WTC11 (cell line): ENCODE data around the gene OAS2. TPM values are rescaled to one million over a fixed set of nuclear protein-coding genes. Genes with fewer than 3 reads are reported as not detected.

Source experiments
- ATAC-seq: fragments of 200-7000 bp; cut with Tn5 transposase; 2 replicates; pipeline ENCODE4 v1.10.0; 2021; ENCODE audit warnings: mild to moderate bottlenecking, moderate library complexity
- CTCF ChIA-PET: fragments of 300-600 bp; sonication (Branson Sonifier 250); formaldehyde crosslinking; loops from one replicate; lab custom pipeline; 2021; ENCODE audit warnings: antibody characterized with exemption; lab: Charles Lee
- POLR2A ChIA-PET: fragments of 350-600 bp; sonication (Branson Sonifier 250); formaldehyde crosslinking; loops from one replicate; lab custom pipeline; 2021; ENCODE audit warnings: antibody characterized with exemption; lab: Charles Lee
- DNase-seq: peaks from one replicate; pipeline ENCODE4 v3.0.0; 2021; ENCODE audit warnings: low spot score
- H3K27ac Mint-ChIP-seq: 2 replicates; pipeline ENCODE4 v1.8.0; 2021; ENCODE audit warnings: mixed read lengths
- H3K27me3 Mint-ChIP-seq: 2 replicates; pipeline ENCODE4 v1.8.0; 2021; ENCODE audit warnings: low read depth, mild to moderate bottlenecking, moderate library complexity, mixed read lengths
- H3K36me3 Mint-ChIP-seq: 2 replicates; pipeline ENCODE4 v1.8.0; 2021; ENCODE audit warnings: mixed read lengths
- H3K4me1 Mint-ChIP-seq: 2 replicates; pipeline ENCODE4 v1.8.0; 2022; ENCODE audit warnings: mixed read lengths
- H3K4me3 Mint-ChIP-seq: 2 replicates; pipeline ENCODE4 v1.8.0; 2021; ENCODE audit warnings: mild to moderate bottlenecking, moderate library complexity, mixed read lengths
- H3K9me3 Mint-ChIP-seq: 2 replicates; pipeline ENCODE4 v1.8.0; 2021; ENCODE audit warnings: mixed read lengths
- CBFB ChIP-seq: sonication (generic); formaldehyde crosslinking; IDR thresholded peaks from 2 replicates; pipeline ENCODE4 v1.8.1; 2022; ENCODE audit warnings: mild to moderate bottlenecking, low read depth, missing genetic modification reagents
- CREM ChIP-seq: sonication (generic); formaldehyde crosslinking; IDR thresholded peaks from 2 replicates; pipeline ENCODE4 v1.8.1; 2022; ENCODE audit warnings: mild to moderate bottlenecking, missing genetic modification reagents, moderate library complexity
- ELF4 ChIP-seq: sonication (generic); formaldehyde crosslinking; IDR thresholded peaks from 2 replicates; pipeline ENCODE4 v1.8.1; 2022; ENCODE audit warnings: low read depth, mild to moderate bottlenecking, moderate library complexity, missing genetic modification reagents
- ETV6 ChIP-seq: sonication (generic); formaldehyde crosslinking; IDR thresholded peaks from 2 replicates; pipeline ENCODE4 v1.8.1; 2022; ENCODE audit warnings: mild to moderate bottlenecking, missing genetic modification reagents
- FOXJ3 ChIP-seq: sonication (generic); formaldehyde crosslinking; IDR thresholded peaks from 2 replicates; pipeline ENCODE4 v1.9.0; 2021; ENCODE audit warnings: missing genetic modification reagents, mild to moderate bottlenecking, borderline replicate concordance
- FOXK1 ChIP-seq: sonication (generic); formaldehyde crosslinking; IDR thresholded peaks from 2 replicates; pipeline ENCODE4 v1.8.0; 2022; ENCODE audit warnings: mild to moderate bottlenecking, moderate library complexity, missing genetic modification reagents
- GTF2I ChIP-seq: fragments of 250-450 bp; sonication (Bioruptor Pico); conservative IDR thresholded peaks from 2 replicates; pipeline ENCODE4 v1.4.0; 2021; ENCODE audit warnings: mild to moderate bottlenecking
- HMGXB4 ChIP-seq: sonication (generic); formaldehyde crosslinking; IDR thresholded peaks from 2 replicates; pipeline ENCODE4 v1.8.1; 2023; ENCODE audit warnings: mild to moderate bottlenecking, moderate library complexity, missing genetic modification reagents
- JAZF1 ChIP-seq: fragments of 250-450 bp; sonication (Bioruptor Pico); IDR thresholded peaks from 2 replicates; pipeline ENCODE4 v1.9.0; 2021; ENCODE audit warnings: moderate library complexity, mild to moderate bottlenecking, inconsistent platforms
- JUN ChIP-seq: sonication (generic); formaldehyde crosslinking; IDR thresholded peaks from 2 replicates; pipeline ENCODE4 v1.8.0; 2023; ENCODE audit warnings: mild to moderate bottlenecking, missing genetic modification reagents
- NFATC4 ChIP-seq: fragments of 250-450 bp; sonication (Bioruptor Pico); IDR thresholded peaks from 2 replicates; pipeline ENCODE4 v1.9.0; 2021; ENCODE audit warnings: mild to moderate bottlenecking
- NFE2L1 ChIP-seq: sonication (generic); formaldehyde crosslinking; IDR thresholded peaks from 2 replicates; pipeline ENCODE4 v1.8.1; 2023; ENCODE audit warnings: missing genetic modification reagents
- OVOL2 ChIP-seq: fragments of 250-450 bp; sonication (Bioruptor Pico); IDR thresholded peaks from 2 replicates; pipeline ENCODE4 v1.9.0; 2021; ENCODE audit warnings: mild to moderate bottlenecking, borderline replicate concordance
- PRDM15 ChIP-seq: sonication (generic); formaldehyde crosslinking; IDR thresholded peaks from 2 replicates; pipeline ENCODE4 v1.8.0; 2022; ENCODE audit warnings: missing genetic modification reagents
- RORB ChIP-seq: fragments of 250-450 bp; sonication (Bioruptor Pico); IDR thresholded peaks from 2 replicates; pipeline ENCODE4 v1.9.0; 2021; ENCODE audit warnings: mild to moderate bottlenecking
- SMAD4 ChIP-seq: sonication (generic); formaldehyde crosslinking; IDR thresholded peaks from 2 replicates; pipeline ENCODE4 v1.8.0; 2022; ENCODE audit warnings: mild to moderate bottlenecking, missing genetic modification reagents
- STAT6 ChIP-seq: sonication (generic); formaldehyde crosslinking; conservative IDR thresholded peaks from 2 replicates; pipeline ENCODE4 v1.8.1; 2023; ENCODE audit warnings: mild to moderate bottlenecking, low read depth, missing genetic modification reagents, moderate library complexity
- TP53 ChIP-seq: sonication (generic); formaldehyde crosslinking; IDR thresholded peaks from 2 replicates; pipeline ENCODE4 v1.8.1; 2023; ENCODE audit warnings: mild to moderate bottlenecking, missing genetic modification reagents
- ZBTB21 ChIP-seq: sonication (generic); formaldehyde crosslinking; IDR thresholded peaks from 2 replicates; pipeline ENCODE4 v1.8.1; 2023; ENCODE audit warnings: mild to moderate bottlenecking, missing genetic modification reagents, borderline replicate concordance
- ZMAT4 ChIP-seq: fragments of 250-450 bp; sonication (Bioruptor Pico); IDR thresholded peaks from 2 replicates; pipeline ENCODE4 v1.9.0; 2021; ENCODE audit warnings: mild to moderate bottlenecking
- ZNF219 ChIP-seq: sonication (generic); formaldehyde crosslinking; IDR thresholded peaks from 2 replicates; pipeline ENCODE4 v1.8.0; 2023; ENCODE audit warnings: missing genetic modification reagents, mild to moderate bottlenecking, borderline replicate concordance
- ZNF416 ChIP-seq: fragments of 250-450 bp; sonication (Bioruptor Pico); IDR thresholded peaks from 2 replicates; pipeline ENCODE4 v1.9.0; 2021; ENCODE audit warnings: mild to moderate bottlenecking, inconsistent platforms
- ZNF423 ChIP-seq: fragments of 250-450 bp; sonication (Bioruptor Pico); IDR thresholded peaks from 2 replicates; pipeline ENCODE4 v2.1.2; 2022; ENCODE audit warnings: mild to moderate bottlenecking, moderate library complexity
- ZNF512 ChIP-seq: sonication (generic); formaldehyde crosslinking; IDR thresholded peaks from 2 replicates; pipeline ENCODE4 v1.8.1; 2022; ENCODE audit warnings: missing genetic modification reagents, borderline replicate concordance
- ZNF671 ChIP-seq: fragments of 250-450 bp; sonication (Bioruptor Pico); IDR thresholded peaks from 2 replicates; pipeline ENCODE4 v1.8.0; 2021; ENCODE audit warnings: mild to moderate bottlenecking
- total RNA-seq: library from RNA; stranded (reverse); gene quantifications from 3 replicates; pipeline ENCODE4 v1.2.3, GENCODE V29; 2021

Gene OAS2
- total RNA-seq, 1 experiment from 2014 or later: 0.28 TPM

- TF ChIP-seq ZBTB21 (CRISPR knock-in tag): no peak
- no peak for TF ChIP-seq TP53 (CRISPR knock-in tag)
- TF ChIP-seq ETV6 (CRISPR knock-in tag): no peak
- no peak for TF ChIP-seq JUN
- TF ChIP-seq NFE2L1 (CRISPR knock-in tag): no peak
- TF ChIP-seq NFATC4 (CRISPR knock-in tag): no peak
- no peak for TF ChIP-seq RORB
Measured at GRCh38 chr12:112964067-112964670, 14.2 kb upstream of the OAS2 start (continued).

- no peak for DNase-seq
- no peak overlapping the region for H3K27ac Mint-ChIP-seq
- no peaks in the 10 kb centered on the region for H3K4me1 Mint-ChIP-seq
- TF ChIP-seq ZBTB21 (CRISPR knock-in tag) (no peak), JAZF1 (CRISPR knock-in tag) (no peak), ZNF416 (CRISPR knock-in tag) (no peak), ETV6 (CRISPR knock-in tag) (no peak), STAT6 (CRISPR knock-in tag) (no peak), FOXK1 (CRISPR knock-in tag) (no peak), OVOL2 (CRISPR knock-in tag) (no peak), ZNF671 (CRISPR knock-in tag) (no peak), FOXJ3 (no peak), ZNF423 (CRISPR knock-in tag) (no peak), ZMAT4 (CRISPR knock-in tag) (no peak), GTF2I (CRISPR knock-in tag) (no peak), ELF4 (CRISPR knock-in tag) (no peak)
- TF ChIP-seq, all 79 proteins: peak for 0
- Mint-ChIP-seq H3K27me3 (peaks cover 9% of the 10 kb centered on the region), H3K4me3 (no peak overlapping the region), H3K9me3 (peaks cover 27% of the 10 kb centered on the region), H3K36me3 (peaks cover 13% of the 10 kb centered on the region)
- ChIA-PET CTCF (interaction anchor here (4.8 kb wide), 1 partner anchor 28 kb away, joined by 21 read pairs; no protein-coding TSS in a partner anchor), POLR2A (no interaction called here)
- no peak for ATAC-seq
Measured at GRCh38 chr12:112964915-112965314, 13.4 kb upstream of the OAS2 start.

GRCh38 chr12:112965643-112966042 lies 12.7 kb upstream of the OAS2 start:
- Mint-ChIP-seq H3K4me3 (no peak overlapping the region), H3K36me3 (peaks cover 8% of the 10 kb centered on the region), H3K9me3 (peaks cover 20% of the 10 kb centered on the region), H3K4me1 (no peaks in the 10 kb centered on the region), H3K27ac (no peak overlapping the region), H3K27me3 (peaks cover 7% of the 10 kb centered on the region)
- ATAC-seq: no peak
- ChIA-PET CTCF (interaction anchor here (0.8 to 4.8 kb wide), 2 partner anchors 27 to 65 kb away, joined by 4 to 21 read pairs; no protein-coding TSS in a partner anchor), POLR2A (no interaction called here)
- no peak for DNase-seq
- TF ChIP-seq PRDM15: no peak
- no peak for TF ChIP-seq CBFB (CRISPR knock-in tag)
- no peak for TF ChIP-seq SMAD4 (CRISPR knock-in tag)
- no peak for TF ChIP-seq ZBTB21 (CRISPR knock-in tag)
- no peak for TF ChIP-seq ZNF512
- no peak for TF ChIP-seq CREM (CRISPR knock-in tag)
- TF ChIP-seq JUN: no peak
- no peak for TF ChIP-seq ZNF219 (CRISPR knock-in tag)
- TF ChIP-seq ELF4 (CRISPR knock-in tag): no peak
- no peak for TF ChIP-seq HMGXB4
- TF ChIP-seq TP53 (CRISPR knock-in tag): no peak
